Measurements from ENCODE around the gene MICAL2.

The MICAL2 gene

DNA sequence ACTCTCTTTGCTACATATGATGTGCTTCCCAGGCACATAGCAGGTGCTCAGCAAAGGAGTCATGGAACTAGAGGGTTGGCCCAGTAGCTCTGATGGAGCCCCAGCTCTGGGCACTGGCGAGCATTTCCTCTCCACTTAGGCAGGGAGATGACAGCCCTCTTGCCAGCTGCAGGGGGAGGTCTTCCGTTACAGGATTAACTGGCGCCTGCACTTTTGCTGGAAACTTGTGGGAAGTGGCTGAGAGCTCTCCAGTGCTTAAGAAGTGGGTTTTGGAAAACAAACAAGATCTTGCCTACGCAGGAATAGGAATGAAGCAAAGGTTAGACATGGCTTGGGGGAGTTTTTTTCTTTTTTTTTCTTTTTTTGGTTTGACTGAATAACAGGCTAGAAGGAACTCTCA is 75.5 kb downstream of the MICAL2 start:
- TF ChIP-seq, protein P1, sequence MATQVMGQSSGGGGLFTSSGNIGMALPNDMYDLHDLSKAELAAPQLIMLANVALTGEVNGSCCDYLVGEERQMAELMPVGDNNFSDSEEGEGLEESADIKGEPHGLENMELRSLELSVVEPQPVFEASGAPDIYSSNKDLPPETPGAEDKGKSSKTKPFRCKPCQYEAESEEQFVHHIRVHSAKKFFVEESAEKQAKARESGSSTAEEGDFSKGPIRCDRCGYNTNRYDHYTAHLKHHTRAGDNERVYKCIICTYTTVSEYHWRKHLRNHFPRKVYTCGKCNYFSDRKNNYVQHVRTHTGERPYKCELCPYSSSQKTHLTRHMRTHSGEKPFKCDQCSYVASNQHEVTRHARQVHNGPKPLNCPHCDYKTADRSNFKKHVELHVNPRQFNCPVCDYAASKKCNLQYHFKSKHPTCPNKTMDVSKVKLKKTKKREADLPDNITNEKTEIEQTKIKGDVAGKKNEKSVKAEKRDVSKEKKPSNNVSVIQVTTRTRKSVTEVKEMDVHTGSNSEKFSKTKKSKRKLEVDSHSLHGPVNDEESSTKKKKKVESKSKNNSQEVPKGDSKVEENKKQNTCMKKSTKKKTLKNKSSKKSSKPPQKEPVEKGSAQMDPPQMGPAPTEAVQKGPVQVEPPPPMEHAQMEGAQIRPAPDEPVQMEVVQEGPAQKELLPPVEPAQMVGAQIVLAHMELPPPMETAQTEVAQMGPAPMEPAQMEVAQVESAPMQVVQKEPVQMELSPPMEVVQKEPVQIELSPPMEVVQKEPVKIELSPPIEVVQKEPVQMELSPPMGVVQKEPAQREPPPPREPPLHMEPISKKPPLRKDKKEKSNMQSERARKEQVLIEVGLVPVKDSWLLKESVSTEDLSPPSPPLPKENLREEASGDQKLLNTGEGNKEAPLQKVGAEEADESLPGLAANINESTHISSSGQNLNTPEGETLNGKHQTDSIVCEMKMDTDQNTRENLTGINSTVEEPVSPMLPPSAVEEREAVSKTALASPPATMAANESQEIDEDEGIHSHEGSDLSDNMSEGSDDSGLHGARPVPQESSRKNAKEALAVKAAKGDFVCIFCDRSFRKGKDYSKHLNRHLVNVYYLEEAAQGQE (IDR thresholded peaks at IDR 0.05; ENCODE audit: insufficient read depth in 1 of 2, low read depth in 2 of 2, low read length in 2 of 2) = peak in 1 of 2 experiments; percentile 71; a peak in 1 of 4 replicates
- no peak for TF ChIP-seq TAF1 (IDR thresholded peaks at IDR 0.05; ENCODE audit: borderline replicate concordance, insufficient read depth, low read length)

DNA sequence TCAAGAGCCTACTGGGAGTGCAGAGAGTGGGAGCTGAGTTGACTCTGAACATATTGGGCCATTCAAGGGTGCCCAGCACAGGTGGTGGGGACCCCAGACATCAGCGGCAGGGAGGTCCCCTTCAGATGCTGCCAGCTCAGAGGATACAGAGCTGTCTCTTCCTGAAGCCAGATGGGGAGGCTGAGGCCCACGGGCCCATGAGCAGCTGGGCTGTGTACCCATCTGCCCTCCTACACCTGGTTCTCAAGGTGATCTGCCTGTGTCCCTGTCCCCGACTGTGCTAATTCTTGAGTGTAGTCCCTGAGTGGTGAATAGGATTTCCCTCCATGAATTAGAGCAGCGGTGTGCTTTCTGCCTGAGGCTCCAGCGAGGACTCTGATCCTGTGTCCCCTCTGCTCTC is 76.3 kb downstream of the MICAL2 start:
- TF ChIP-seq, protein P1 (IDR thresholded peaks at IDR 0.05; ENCODE audit: insufficient read depth in 1 of 2, low read depth in 2 of 2, low read length in 2 of 2) = no peak
- TF ChIP-seq TAF1 (IDR thresholded peaks at IDR 0.05; ENCODE audit: borderline replicate concordance, insufficient read depth, low read length) = no peak
- no peak for TF ChIP-seq FOXP2 (optimal IDR thresholded peaks at IDR 0.05; ENCODE audit: borderline replicate concordance, extremely low read depth, extremely low read length, insufficient read depth)

- TF ChIP-seq, protein P1 (IDR thresholded peaks at IDR 0.05; ENCODE audit: insufficient read depth in 1 of 2, low read depth in 2 of 2, low read length in 2 of 2) = no peak
- TF ChIP-seq SIN3A (IDR thresholded peaks at IDR 0.05; ENCODE audit: borderline replicate concordance, insufficient read depth, low read length) = no peak
- TF ChIP-seq TAF1 (IDR thresholded peaks at IDR 0.05; ENCODE audit: borderline replicate concordance, insufficient read depth, low read length) = no peak
- no peak for TF ChIP-seq FOXP2 (optimal IDR thresholded peaks at IDR 0.05; ENCODE audit: borderline replicate concordance, extremely low read depth, extremely low read length, insufficient read depth)
- no peak for TF ChIP-seq POLR2AphosphoS5 (IDR thresholded peaks at IDR 0.05; ENCODE audit: low read depth, low read length)
These were observed 77.0 kb downstream of the MICAL2 start for GRCh38 chr11:12187399-12187798.

GRCh38 chr11:12188548-12189317 is 78.3 kb downstream of the MICAL2 start:
- TF ChIP-seq FOXP2 (optimal IDR thresholded peaks at IDR 0.05; ENCODE audit: borderline replicate concordance, extremely low read depth, extremely low read length, insufficient read depth) = no peak
- no peak for TF ChIP-seq SIN3A (IDR thresholded peaks at IDR 0.05; ENCODE audit: borderline replicate concordance, insufficient read depth, low read length)
- TF ChIP-seq, protein P1 (IDR thresholded peaks at IDR 0.05; ENCODE audit: insufficient read depth in 1 of 2, low read depth in 2 of 2, low read length in 2 of 2) = no peak
- TF ChIP-seq TAF1 (IDR thresholded peaks at IDR 0.05; ENCODE audit: borderline replicate concordance, insufficient read depth, low read length) = no peak
- no peak for TF ChIP-seq POLR2AphosphoS5 (IDR thresholded peaks at IDR 0.05; ENCODE audit: low read depth, low read length)

Measured in PFSK-1 (cell line).